Measurements from ENCODE around the gene IFNAR2. TPM values are rescaled to one million over a fixed set of nuclear protein-coding genes. Genes with fewer than 3 reads are reported as not detected.

Gene IFNAR2
- total RNA-seq, 1 donor from 2014 or later, result 20.3 TPM

- Mint-ChIP-seq H3K27me3 (ENCODE audit: low read depth) (no peaks in the 10 kb centered on the region), H3K4me3 (peak overlapping the region; percentile 63), H3K27ac (peak overlapping the region; percentile 37)
Observed at GRCh38 chr21:33229099-33229783, 497 bp upstream of the IFNAR2 start.

DNA sequence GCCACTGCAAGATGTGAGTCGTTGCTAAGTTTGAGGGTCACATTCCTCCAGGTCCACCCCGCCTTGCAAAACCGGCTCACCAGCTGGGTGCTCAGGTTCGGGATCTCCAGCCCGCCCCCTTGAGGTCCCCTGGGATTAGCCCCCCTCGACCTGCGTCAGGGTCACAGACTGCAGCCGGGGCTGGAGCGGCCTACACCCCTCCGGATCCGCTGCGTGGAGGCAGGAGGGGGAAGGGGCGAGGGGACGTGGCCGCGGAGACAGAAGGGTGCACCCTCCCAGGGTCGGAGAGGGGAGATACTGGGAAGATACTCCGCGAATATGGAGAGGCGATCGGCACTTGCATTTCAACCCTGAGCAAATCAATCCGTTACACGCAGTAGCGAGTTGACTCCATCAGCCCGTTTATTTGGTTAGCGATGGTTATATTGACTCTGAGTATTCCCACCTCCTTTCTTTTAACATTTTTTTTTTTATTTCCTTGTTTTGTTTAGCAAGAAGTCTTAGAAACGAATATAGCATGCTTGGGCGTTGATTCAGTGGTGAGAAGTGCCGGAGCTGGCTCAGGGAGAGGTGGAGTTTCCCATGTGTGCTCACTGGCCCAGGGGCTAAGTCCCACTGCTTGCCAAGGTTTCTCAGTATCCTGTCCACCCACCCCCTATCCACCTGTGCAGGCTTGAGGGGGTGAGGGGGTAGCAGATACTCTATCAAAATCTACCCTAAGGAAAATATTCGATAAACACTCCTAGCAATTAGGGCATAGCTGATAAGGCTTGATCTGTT lies 997 bp downstream of the IFNAR2 start:
- TF ChIP-seq CTCF (IDR thresholded peaks at IDR 0.05; ENCODE audit: unreplicated experiment), result no peak
- Mint-ChIP-seq H3K27me3 (ENCODE audit: low read depth) (no peaks in the 10 kb centered on the region), H3K36me3 (no peaks in the 10 kb centered on the region), H3K9me3 (no peaks in the 10 kb centered on the region), H3K27ac (peak overlapping the region; percentile 62), H3K4me1 (peaks cover 56% of the 10 kb centered on the region), H3K4me3 (peak overlapping the region; percentile 82)
- DNase-seq (ENCODE audit: low spot score in 2 of 2, unreplicated experiment in 2 of 2), result peak in 1 of 2 experiments; percentile 51

More at GRCh38 chr21:33229099-33229783, 497 bp upstream of the IFNAR2 start:
- Mint-ChIP-seq H3K4me1 (peaks cover 46% of the 10 kb centered on the region), H3K36me3 (no peaks in the 10 kb centered on the region), H3K9me3 (no peaks in the 10 kb centered on the region)
- no peak for TF ChIP-seq CTCF (IDR thresholded peaks at IDR 0.05; ENCODE audit: unreplicated experiment)
- DNase-seq (ENCODE audit: low spot score in 2 of 2, unreplicated experiment in 2 of 2), result no peak

DNA sequence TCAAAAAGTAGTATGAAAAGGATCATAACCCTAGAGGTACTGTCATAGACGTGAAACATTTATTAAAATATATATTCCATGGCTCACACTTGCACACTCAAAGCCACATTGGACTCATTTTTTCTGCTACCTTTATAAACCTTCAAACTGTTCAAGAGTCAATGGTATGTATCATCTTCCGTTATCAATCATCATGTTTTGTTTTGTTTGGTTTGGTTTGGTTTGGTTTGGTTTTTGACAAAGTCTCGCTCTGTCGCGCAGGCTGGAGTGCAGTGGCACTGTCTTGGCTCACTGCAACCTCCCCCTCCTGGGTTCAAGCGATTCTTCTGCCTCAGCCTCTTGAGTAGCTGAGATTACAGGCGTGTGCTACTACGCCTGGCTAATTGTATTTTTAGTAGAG lies 1.8 kb downstream of the IFNAR2 start:
- Mint-ChIP-seq H3K4me1 (peaks cover 60% of the 10 kb centered on the region), H3K27ac (no peak overlapping the region), H3K36me3 (no peaks in the 10 kb centered on the region), H3K9me3 (no peaks in the 10 kb centered on the region), H3K4me3 (peak overlapping the region; percentile 82), H3K27me3 (ENCODE audit: low read depth) (no peaks in the 10 kb centered on the region)
- no peak for DNase-seq (ENCODE audit: low spot score in 2 of 2, unreplicated experiment in 2 of 2)
- TF ChIP-seq CTCF (IDR thresholded peaks at IDR 0.05; ENCODE audit: unreplicated experiment), result no peak

DNA sequence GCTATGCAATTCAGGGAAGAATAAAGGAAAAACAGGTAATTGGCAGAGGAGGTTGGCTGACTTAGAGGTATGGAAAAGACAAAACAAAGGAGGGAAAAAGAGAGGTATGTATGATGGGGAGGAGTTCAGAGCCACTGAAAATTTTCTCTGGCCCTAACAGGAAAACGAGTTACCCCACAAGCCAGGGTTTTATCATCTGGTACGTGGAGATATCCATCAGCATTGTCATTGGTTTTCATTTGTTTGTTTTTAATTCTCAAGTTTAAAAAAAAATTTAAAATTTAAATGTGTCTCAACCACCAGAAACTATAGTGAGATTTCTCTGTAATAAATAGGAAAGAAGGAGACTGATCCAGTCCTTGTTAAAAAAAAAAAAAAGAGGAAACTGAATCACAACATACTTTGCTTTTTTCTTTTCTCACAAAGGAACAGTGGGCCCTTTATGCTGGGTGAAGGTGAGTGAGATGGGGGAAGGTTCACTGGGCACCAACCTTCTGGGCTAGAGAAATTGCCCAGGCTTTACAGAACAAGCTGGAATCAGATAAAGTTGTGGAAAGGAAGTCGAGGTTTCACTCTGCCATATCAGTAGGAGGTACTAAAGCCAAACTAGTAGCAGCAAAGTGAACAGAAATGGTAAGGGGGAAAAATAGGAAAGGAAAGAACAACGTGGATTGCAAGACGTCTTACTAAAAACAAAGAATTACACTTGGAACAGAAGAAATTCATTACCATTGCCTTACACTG lies 2.7 kb downstream of the IFNAR2 start:
- Mint-ChIP-seq H3K9me3 (no peaks in the 10 kb centered on the region), H3K27ac (peak overlapping the region; percentile 70), H3K36me3 (no peaks in the 10 kb centered on the region), H3K27me3 (ENCODE audit: low read depth) (no peaks in the 10 kb centered on the region), H3K4me3 (no peak overlapping the region), H3K4me1 (peaks cover 62% of the 10 kb centered on the region)
- TF ChIP-seq CTCF (IDR thresholded peaks at IDR 0.05; ENCODE audit: unreplicated experiment), result no peak
- no peak for DNase-seq (ENCODE audit: low spot score in 2 of 2, unreplicated experiment in 2 of 2)

- Mint-ChIP-seq H3K9me3 (no peaks in the 10 kb centered on the region), H3K4me1 (peaks cover 60% of the 10 kb centered on the region), H3K36me3 (peaks cover 3% of the 10 kb centered on the region), H3K27ac (peak overlapping the region; percentile 92), H3K27me3 (ENCODE audit: low read depth) (no peaks in the 10 kb centered on the region), H3K4me3 (no peak overlapping the region)
- DNase-seq (ENCODE audit: low spot score in 2 of 2, unreplicated experiment in 2 of 2), result no peak
- TF ChIP-seq CTCF (IDR thresholded peaks at IDR 0.05; ENCODE audit: unreplicated experiment), result no peak
Observed at GRCh38 chr21:33234635-33235520, 5.1 kb downstream of the IFNAR2 start.

All from mesothelial cell of epicardium (in vitro differentiated cells).